ENCODE measurements around the gene CXCL3. TPM values are rescaled to one million over a fixed set of nuclear protein-coding genes. Genes with fewer than 3 reads are reported as not detected.

CXCL3 gene
- total and polyA plus RNA-seq, 3 experiments from 2014 or later: not detected

DNA sequence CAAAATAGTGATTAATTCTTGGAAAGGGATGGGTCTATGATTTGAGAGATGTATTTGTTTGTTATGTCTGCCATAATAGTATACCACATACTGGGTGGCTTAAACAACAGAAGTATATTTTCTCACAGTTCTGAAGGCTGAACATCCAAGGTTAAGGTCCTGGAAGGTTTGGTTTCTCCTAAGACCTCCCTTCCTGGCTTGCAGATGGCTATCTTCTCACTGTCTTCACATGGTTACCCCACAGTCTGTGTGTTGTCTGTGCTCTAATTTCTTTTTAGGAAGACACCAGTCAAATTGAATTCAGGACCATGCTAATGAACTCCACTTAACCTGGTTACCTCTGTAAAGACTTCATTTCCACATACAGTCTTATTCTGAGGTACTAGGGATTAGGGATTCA lies 34.9 kb upstream of the CXCL3 start:
- Mint-ChIP-seq H3K27me3 (peaks cover 0 to 12% of the 10 kb centered on the region in 2 donors), H3K27ac (no peak overlapping the region), H3K4me3 (no peak overlapping the region), H3K36me3 (no peaks in the 10 kb centered on the region), H3K4me1 (no peaks in the 10 kb centered on the region), H3K9me3 (peaks cover 0 to 4% (median 0%) of the 10 kb centered on the region in 5 donors)
- Histone ChIP-seq H3K36me3 (ENCODE audit: insufficient read depth, low read length) (no peaks in the 10 kb centered on the region), H3K27ac (ENCODE audit: low read depth, low read length) (no peak overlapping the region), H3K27me3 (ENCODE audit: insufficient read depth, low read length, poor library complexity, severe bottlenecking) (no peaks in the 10 kb centered on the region), H3K9me3 (ENCODE audit: low read length) (no peaks in the 10 kb centered on the region), H3K4me3 (ENCODE audit: low read length) (no peak overlapping the region), H3K4me1 (ENCODE audit: insufficient read depth, low read length) (no peaks in the 10 kb centered on the region)
- ChIA-PET CTCF (no interaction called here), POLR2A (no interaction called here)
- no peak for DNase-seq

- Mint-ChIP-seq H3K27ac (no peak overlapping the region), H3K4me3 (no peak overlapping the region), H3K27me3 (peaks cover 0 to 12% of the 10 kb centered on the region in 2 donors), H3K9me3 (peaks cover 0 to 4% (median 0%) of the 10 kb centered on the region in 5 donors), H3K36me3 (no peaks in the 10 kb centered on the region), H3K4me1 (no peaks in the 10 kb centered on the region)
- DNase-seq: no peak
- ChIA-PET POLR2A (no interaction called here), CTCF (no interaction called here)
- H3K27me3 ChIP-seq (ENCODE audit: insufficient read depth, low read length, poor library complexity, severe bottlenecking): no peaks in the 10 kb centered on the region
- H3K9me3 ChIP-seq (ENCODE audit: low read length): no peaks in the 10 kb centered on the region
- H3K4me3 ChIP-seq (ENCODE audit: low read length): no peak overlapping the region
- H3K27ac ChIP-seq (ENCODE audit: low read depth, low read length): no peak overlapping the region
- H3K36me3 ChIP-seq (ENCODE audit: insufficient read depth, low read length): no peaks in the 10 kb centered on the region
- no peaks in the 10 kb centered on the region for H3K4me1 ChIP-seq (ENCODE audit: insufficient read depth, low read length)
Measured at GRCh38 chr4:74072739-74073138, 34.2 kb upstream of the CXCL3 start.

GRCh38 chr4:74067586-74067985 lies 29.1 kb upstream of the CXCL3 start:
- DNase-seq: no peak
- Histone ChIP-seq H3K27me3 (ENCODE audit: insufficient read depth, low read length, poor library complexity, severe bottlenecking) (no peaks in the 10 kb centered on the region), H3K36me3 (ENCODE audit: insufficient read depth, low read length) (no peaks in the 10 kb centered on the region), H3K27ac (ENCODE audit: low read depth, low read length) (no peak overlapping the region), H3K4me3 (ENCODE audit: low read length) (no peak overlapping the region), H3K4me1 (ENCODE audit: insufficient read depth, low read length) (no peaks in the 10 kb centered on the region), H3K9me3 (ENCODE audit: low read length) (no peaks in the 10 kb centered on the region)
- no peaks in the 10 kb centered on the region for H3K36me3 Mint-ChIP-seq
- H3K9me3 Mint-ChIP-seq: peaks cover 0 to 4% (median 0%) of the 10 kb centered on the region in 5 donors
- peaks cover 2 to 17% of the 10 kb centered on the region in 2 donors for H3K27me3 Mint-ChIP-seq
- CTCF ChIA-PET: no interaction called here
- H3K4me1 Mint-ChIP-seq: no peaks in the 10 kb centered on the region
- no peak overlapping the region for H3K27ac Mint-ChIP-seq
- H3K4me3 Mint-ChIP-seq: no peak overlapping the region
- POLR2A ChIA-PET: no interaction called here

DNA sequence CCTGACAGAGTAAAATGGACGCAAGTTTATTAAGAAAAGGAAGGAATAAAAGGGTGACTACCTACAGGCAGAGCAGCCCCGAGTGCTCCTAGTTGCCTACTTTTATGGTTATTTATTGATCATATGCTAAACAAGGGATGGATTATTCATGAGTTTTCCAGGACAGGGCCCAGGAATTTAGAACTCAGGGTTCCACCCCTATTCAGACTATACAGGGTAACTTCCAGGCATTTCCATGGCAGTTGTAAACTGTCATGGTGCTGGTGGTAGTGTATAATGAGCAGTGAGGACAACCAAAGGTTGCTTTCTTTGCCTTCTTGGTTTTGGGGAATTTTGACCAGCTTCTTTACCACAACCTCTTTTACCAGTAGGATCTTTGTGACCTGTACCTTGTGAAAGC lies 27.7 kb upstream of the CXCL3 start:
- Mint-ChIP-seq H3K36me3 (no peaks in the 10 kb centered on the region), H3K9me3 (peaks cover 0 to 4% (median 0%) of the 10 kb centered on the region in 5 donors), H3K4me3 (no peak overlapping the region), H3K27me3 (peaks cover 2 to 17% of the 10 kb centered on the region in 2 donors), H3K4me1 (no peaks in the 10 kb centered on the region), H3K27ac (no peak overlapping the region)
- Histone ChIP-seq H3K36me3 (ENCODE audit: insufficient read depth, low read length) (no peaks in the 10 kb centered on the region), H3K4me3 (ENCODE audit: low read length) (no peak overlapping the region), H3K9me3 (ENCODE audit: low read length) (no peaks in the 10 kb centered on the region), H3K27me3 (ENCODE audit: insufficient read depth, low read length, poor library complexity, severe bottlenecking) (no peaks in the 10 kb centered on the region), H3K4me1 (ENCODE audit: insufficient read depth, low read length) (no peaks in the 10 kb centered on the region), H3K27ac (ENCODE audit: low read depth, low read length) (no peak overlapping the region)
- POLR2A ChIA-PET: no interaction called here
- no peak for DNase-seq
- CTCF ChIA-PET: no interaction called here

- Histone ChIP-seq H3K27me3 (ENCODE audit: insufficient read depth, low read length, poor library complexity, severe bottlenecking) (no peaks in the 10 kb centered on the region), H3K36me3 (ENCODE audit: insufficient read depth, low read length) (no peaks in the 10 kb centered on the region), H3K4me1 (ENCODE audit: insufficient read depth, low read length) (no peaks in the 10 kb centered on the region), H3K9me3 (ENCODE audit: low read length) (no peaks in the 10 kb centered on the region), H3K4me3 (ENCODE audit: low read length) (no peak overlapping the region), H3K27ac (ENCODE audit: low read depth, low read length) (no peak overlapping the region)
- Mint-ChIP-seq H3K4me3 (no peak overlapping the region), H3K9me3 (peaks cover 0 to 4% (median 0%) of the 10 kb centered on the region in 5 donors), H3K36me3 (no peaks in the 10 kb centered on the region), H3K27ac (no peak overlapping the region), H3K4me1 (no peaks in the 10 kb centered on the region), H3K27me3 (peaks cover 2 to 14% of the 10 kb centered on the region in 2 donors)
- POLR2A ChIA-PET: no interaction called here
- DNase-seq: no peak
- CTCF ChIA-PET: no interaction called here
Measured at GRCh38 chr4:74065115-74065642, 26.7 kb upstream of the CXCL3 start.

DNA sequence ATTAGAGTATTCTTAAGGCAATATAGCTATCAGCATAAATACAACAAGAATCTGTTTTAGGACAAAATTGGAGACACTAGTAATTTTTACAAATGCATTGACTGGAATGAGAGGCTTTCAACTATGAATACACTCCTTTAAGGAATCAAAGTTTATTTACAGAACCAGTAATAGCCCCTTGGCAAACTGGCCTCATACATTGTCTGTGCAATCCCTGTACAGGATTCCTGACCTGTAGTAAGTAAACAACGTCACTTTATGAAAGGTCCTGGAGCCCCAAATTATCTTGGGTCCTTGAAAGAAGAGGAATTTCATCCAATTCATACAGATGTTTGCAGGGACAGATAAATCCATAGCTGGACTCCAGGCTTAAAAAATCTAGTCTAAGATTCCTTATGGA lies 25.4 kb upstream of the CXCL3 start:
- Histone ChIP-seq H3K27ac (ENCODE audit: low read depth, low read length) (no peak overlapping the region), H3K27me3 (ENCODE audit: insufficient read depth, low read length, poor library complexity, severe bottlenecking) (no peaks in the 10 kb centered on the region), H3K4me1 (ENCODE audit: insufficient read depth, low read length) (no peaks in the 10 kb centered on the region), H3K4me3 (ENCODE audit: low read length) (no peak overlapping the region), H3K36me3 (ENCODE audit: insufficient read depth, low read length) (no peaks in the 10 kb centered on the region), H3K9me3 (ENCODE audit: low read length) (no peaks in the 10 kb centered on the region)
- peaks cover 0 to 4% (median 0%) of the 10 kb centered on the region in 5 donors for H3K9me3 Mint-ChIP-seq
- H3K27ac Mint-ChIP-seq: no peak overlapping the region
- no peak overlapping the region for H3K4me3 Mint-ChIP-seq
- ChIA-PET POLR2A (no interaction called here), CTCF (no interaction called here)
- no peaks in the 10 kb centered on the region for H3K36me3 Mint-ChIP-seq
- peaks cover 2 to 10% of the 10 kb centered on the region in 2 donors for H3K27me3 Mint-ChIP-seq
- no peaks in the 10 kb centered on the region for H3K4me1 Mint-ChIP-seq
- no peak for DNase-seq

DNA sequence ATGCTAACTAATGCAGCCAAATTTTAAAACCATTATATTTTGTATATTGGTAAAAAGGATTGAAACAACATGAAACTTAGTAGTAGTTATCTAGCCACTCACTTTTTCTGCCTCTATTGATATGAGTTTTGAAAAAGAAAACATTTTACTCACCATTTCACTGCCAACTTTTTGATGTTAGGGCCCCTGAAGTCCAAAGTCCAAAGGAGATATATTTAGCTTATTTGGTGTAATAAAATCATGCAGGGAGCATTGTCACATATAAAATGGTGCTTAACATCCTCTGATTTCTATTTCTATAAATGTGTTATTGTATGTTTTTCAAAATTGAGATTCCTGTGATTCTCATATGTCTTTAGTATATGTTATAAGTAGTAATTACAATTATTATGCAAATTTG lies 24.5 kb upstream of the CXCL3 start:
- peaks cover 0 to 4% (median 0%) of the 10 kb centered on the region in 5 donors for H3K9me3 Mint-ChIP-seq
- no peak overlapping the region for H3K27ac ChIP-seq (ENCODE audit: low read depth, low read length)
- POLR2A ChIA-PET: no interaction called here
- no peaks in the 10 kb centered on the region for H3K36me3 ChIP-seq (ENCODE audit: insufficient read depth, low read length)
- no peak overlapping the region for H3K4me3 Mint-ChIP-seq
- H3K27ac Mint-ChIP-seq: no peak overlapping the region
- CTCF ChIA-PET: no interaction called here
- no peak overlapping the region for H3K4me3 ChIP-seq (ENCODE audit: low read length)
- H3K9me3 ChIP-seq (ENCODE audit: low read length): no peaks in the 10 kb centered on the region
- H3K27me3 ChIP-seq (ENCODE audit: insufficient read depth, low read length, poor library complexity, severe bottlenecking): no peaks in the 10 kb centered on the region
- no peaks in the 10 kb centered on the region for H3K4me1 ChIP-seq (ENCODE audit: insufficient read depth, low read length)
- no peaks in the 10 kb centered on the region for H3K36me3 Mint-ChIP-seq
- H3K4me1 Mint-ChIP-seq: no peaks in the 10 kb centered on the region
- DNase-seq: no peak
- peaks cover 2 to 10% of the 10 kb centered on the region in 2 donors for H3K27me3 Mint-ChIP-seq

- Histone ChIP-seq H3K4me3 (ENCODE audit: low read length) (no peak overlapping the region), H3K9me3 (ENCODE audit: low read length) (no peaks in the 10 kb centered on the region), H3K4me1 (ENCODE audit: insufficient read depth, low read length) (no peaks in the 10 kb centered on the region), H3K27me3 (ENCODE audit: insufficient read depth, low read length, poor library complexity, severe bottlenecking) (no peaks in the 10 kb centered on the region), H3K36me3 (ENCODE audit: insufficient read depth, low read length) (no peaks in the 10 kb centered on the region), H3K27ac (ENCODE audit: low read depth, low read length) (no peak overlapping the region)
- H3K4me3 Mint-ChIP-seq: no peak overlapping the region
- peaks cover 2 to 5% of the 10 kb centered on the region in 2 donors for H3K27me3 Mint-ChIP-seq
- no peaks in the 10 kb centered on the region for H3K4me1 Mint-ChIP-seq
- H3K27ac Mint-ChIP-seq: no peak overlapping the region
- H3K9me3 Mint-ChIP-seq: peaks cover 0 to 4% (median 0%) of the 10 kb centered on the region in 5 donors
- no peak for DNase-seq
- POLR2A ChIA-PET: no interaction called here
- CTCF ChIA-PET: no interaction called here
- no peaks in the 10 kb centered on the region for H3K36me3 Mint-ChIP-seq
Measured at GRCh38 chr4:74061430-74061829, 22.9 kb upstream of the CXCL3 start.

Measured in CD8-positive, alpha-beta memory T cell (primary cell).